Stomach smooth muscle (tissue), 2 donors: ENCODE measurements around the gene VTI1A.

Experiments
- H3K27ac ChIP-seq: one replicate; pipeline ENCODE4 v1.7.0; 2013; ENCODE audit warnings: mild to moderate bottlenecking, low read length, inconsistent platforms
- H3K27me3 ChIP-seq, 2 donors: one replicate each; pipeline ENCODE4 v1.7.0; 2013; ENCODE audit warnings: low read length in 2 of 2; ENCODE audit not compliant: insufficient read depth in 2 of 2, control insufficient read depth in 1 of 2
- H3K36me3 ChIP-seq, 2 donors: one replicate each; pipeline ENCODE4 v1.7.0; 2013; ENCODE audit warnings: low read length in 2 of 2; ENCODE audit not compliant: control insufficient read depth in 2 of 2, insufficient read depth in 2 of 2
- H3K4me1 ChIP-seq: one replicate; pipeline ENCODE4 v1.7.0; 2013; ENCODE audit warnings: low read length; ENCODE audit not compliant: control insufficient read depth, insufficient read depth
- H3K4me3 ChIP-seq, 2 donors: one replicate each; pipeline ENCODE4 v1.7.0; 2013; ENCODE audit warnings: low read length in 2 of 2
- H3K9ac ChIP-seq, 2 donors: one replicate each; pipeline ENCODE4 v1.7.0; 2013; ENCODE audit warnings: low read length in 2 of 2, mild to moderate bottlenecking in 1 of 2
- H3K9me3 ChIP-seq, 2 donors: one replicate each; pipeline ENCODE4 v1.7.0; 2013; ENCODE audit warnings: low read length in 2 of 2; ENCODE audit not compliant: control insufficient read depth in 2 of 2
- donor health status: healthy.
- donor health status: Pancreatic carcinoma.

Gene VTI1A

GRCh38 chr10:112525200-112525599, 78.2 kb downstream of the VTI1A start:
- no peak overlapping the region for H3K27ac ChIP-seq
- H3K4me3 ChIP-seq, result no peak overlapping the region
- no peaks in the 10 kb centered on the region for H3K36me3 ChIP-seq
- no peaks in the 10 kb centered on the region for H3K9me3 ChIP-seq
- no peaks in the 10 kb centered on the region for H3K4me1 ChIP-seq
- H3K27me3 ChIP-seq, result no peaks in the 10 kb centered on the region
- no peak overlapping the region for H3K9ac ChIP-seq

GRCh38 chr10:112526139-112526538, 79.1 kb downstream of the VTI1A start:
- Histone ChIP-seq H3K9me3 (no peaks in the 10 kb centered on the region), H3K27ac (no peak overlapping the region), H3K27me3 (no peaks in the 10 kb centered on the region), H3K36me3 (no peaks in the 10 kb centered on the region), H3K4me1 (no peaks in the 10 kb centered on the region), H3K9ac (no peak overlapping the region), H3K4me3 (no peak overlapping the region)

- Histone ChIP-seq H3K4me1 (no peaks in the 10 kb centered on the region), H3K27ac (no peak overlapping the region), H3K36me3 (no peaks in the 10 kb centered on the region), H3K9me3 (no peaks in the 10 kb centered on the region), H3K4me3 (peak overlapping the region in 1 of 2 donors; percentile 24), H3K27me3 (no peaks in the 10 kb centered on the region), H3K9ac (no peak overlapping the region)
These were observed 79.9 kb downstream of the VTI1A start for GRCh38 chr10:112526906-112527305.

GRCh38 chr10:112528235-112528634, 81.2 kb downstream of the VTI1A start:
- H3K9me3 ChIP-seq, result no peaks in the 10 kb centered on the region
- no peak overlapping the region for H3K9ac ChIP-seq
- no peak overlapping the region for H3K27ac ChIP-seq
- no peaks in the 10 kb centered on the region for H3K36me3 ChIP-seq
- no peaks in the 10 kb centered on the region for H3K4me1 ChIP-seq
- no peaks in the 10 kb centered on the region for H3K27me3 ChIP-seq
- no peak overlapping the region for H3K4me3 ChIP-seq

- H3K27ac ChIP-seq, result no peak overlapping the region
- H3K27me3 ChIP-seq, result no peaks in the 10 kb centered on the region
- no peaks in the 10 kb centered on the region for H3K9me3 ChIP-seq
- H3K9ac ChIP-seq, result no peak overlapping the region
- H3K4me3 ChIP-seq, result no peak overlapping the region
- H3K4me1 ChIP-seq, result no peaks in the 10 kb centered on the region
- H3K36me3 ChIP-seq, result no peaks in the 10 kb centered on the region
These were observed 84.4 kb downstream of the VTI1A start for GRCh38 chr10:112531421-112531820.

- H3K27ac ChIP-seq, result no peak overlapping the region
- no peaks in the 10 kb centered on the region for H3K4me1 ChIP-seq
- H3K9ac ChIP-seq, result no peak overlapping the region
- H3K27me3 ChIP-seq, result no peaks in the 10 kb centered on the region
- no peaks in the 10 kb centered on the region for H3K9me3 ChIP-seq
- no peaks in the 10 kb centered on the region for H3K36me3 ChIP-seq
- H3K4me3 ChIP-seq, result no peak overlapping the region
These were observed 85.2 kb downstream of the VTI1A start for GRCh38 chr10:112532189-112532588.

GRCh38 chr10:112532956-112533355, 85.9 kb downstream of the VTI1A start:
- H3K9ac ChIP-seq, result no peak overlapping the region
- H3K27ac ChIP-seq, result no peak overlapping the region
- no peaks in the 10 kb centered on the region for H3K4me1 ChIP-seq
- no peaks in the 10 kb centered on the region for H3K36me3 ChIP-seq
- H3K9me3 ChIP-seq, result no peaks in the 10 kb centered on the region
- no peak overlapping the region for H3K4me3 ChIP-seq
- H3K27me3 ChIP-seq, result no peaks in the 10 kb centered on the region

GRCh38 chr10:112533916-112534315, 86.9 kb downstream of the VTI1A start:
- no peaks in the 10 kb centered on the region for H3K4me1 ChIP-seq
- H3K9me3 ChIP-seq, result no peaks in the 10 kb centered on the region
- peaks cover 0 to 3% of the 10 kb centered on the region in 2 donors for H3K36me3 ChIP-seq
- H3K27me3 ChIP-seq, result no peaks in the 10 kb centered on the region
- H3K9ac ChIP-seq, result no peak overlapping the region
- H3K4me3 ChIP-seq, result no peak overlapping the region
- H3K27ac ChIP-seq, result no peak overlapping the region

GRCh38 chr10:112535531-112535951, 88.5 kb downstream of the VTI1A start:
- Histone ChIP-seq H3K4me1 (no peaks in the 10 kb centered on the region), H3K36me3 (peaks cover 0 to 5% of the 10 kb centered on the region in 2 donors), H3K9me3 (no peaks in the 10 kb centered on the region), H3K27me3 (no peaks in the 10 kb centered on the region), H3K4me3 (peak overlapping the region; percentile 24 to 41), H3K9ac (no peak overlapping the region), H3K27ac (no peak overlapping the region)

- no peaks in the 10 kb centered on the region for H3K4me1 ChIP-seq
- H3K36me3 ChIP-seq, result peaks cover 0 to 5% of the 10 kb centered on the region in 2 donors
- H3K4me3 ChIP-seq, result no peak overlapping the region
- H3K9ac ChIP-seq, result no peak overlapping the region
- no peaks in the 10 kb centered on the region for H3K9me3 ChIP-seq
- H3K27ac ChIP-seq, result no peak overlapping the region
- no peaks in the 10 kb centered on the region for H3K27me3 ChIP-seq
These were observed 89.6 kb downstream of the VTI1A start for GRCh38 chr10:112536663-112537062.

GRCh38 chr10:112538168-112538567, 91.2 kb downstream of the VTI1A start:
- Histone ChIP-seq H3K9ac (no peak overlapping the region), H3K27ac (no peak overlapping the region), H3K27me3 (no peaks in the 10 kb centered on the region), H3K9me3 (no peaks in the 10 kb centered on the region), H3K4me3 (no peak overlapping the region), H3K4me1 (no peaks in the 10 kb centered on the region), H3K36me3 (peaks cover 0 to 7% of the 10 kb centered on the region in 2 donors)
